ENCODE data around the gene MFGE8.
A peak's percentile ranks its signal among the peaks of the same experiment; 100 is the strongest.

MFGE8 gene

DNA sequence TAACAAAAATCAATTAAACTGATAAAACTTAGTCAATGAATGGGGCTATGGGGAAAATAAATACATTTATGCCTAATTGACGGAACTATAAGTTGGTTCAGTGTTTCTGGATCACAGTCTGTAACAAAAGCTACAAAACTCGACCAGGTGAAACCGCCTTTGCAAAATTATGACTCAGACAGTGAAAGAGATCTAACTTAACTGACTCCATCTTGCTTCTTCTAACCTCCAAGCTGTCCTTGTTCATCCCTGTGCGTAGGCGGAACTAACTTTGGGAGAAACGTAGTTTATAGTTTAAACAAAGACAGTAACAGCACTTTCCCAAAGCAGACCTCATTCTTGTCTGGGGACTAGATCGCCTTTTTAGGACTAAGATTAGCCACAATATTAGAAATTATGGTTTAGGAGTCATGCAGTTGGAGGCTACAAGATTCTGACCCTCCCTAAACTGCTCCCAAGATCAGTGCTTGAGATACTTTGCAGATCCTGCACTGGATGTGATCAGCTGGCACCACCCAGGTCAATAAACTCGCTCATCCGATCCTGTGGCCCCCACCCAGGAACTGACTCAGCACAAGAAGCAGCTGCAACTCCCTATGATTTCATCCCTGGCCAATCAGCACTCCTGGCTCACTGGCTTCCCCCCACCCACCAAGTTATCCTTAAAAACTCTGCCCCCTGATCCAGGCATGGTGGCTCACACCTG, 7.2 kb upstream of the MFGE8 start:
- H3K4me3 Mint-ChIP-seq: no peak overlapping the region
- peaks cover 38% of the 10 kb centered on the region for H3K4me1 Mint-ChIP-seq
- TF ChIP-seq, protein P1, sequence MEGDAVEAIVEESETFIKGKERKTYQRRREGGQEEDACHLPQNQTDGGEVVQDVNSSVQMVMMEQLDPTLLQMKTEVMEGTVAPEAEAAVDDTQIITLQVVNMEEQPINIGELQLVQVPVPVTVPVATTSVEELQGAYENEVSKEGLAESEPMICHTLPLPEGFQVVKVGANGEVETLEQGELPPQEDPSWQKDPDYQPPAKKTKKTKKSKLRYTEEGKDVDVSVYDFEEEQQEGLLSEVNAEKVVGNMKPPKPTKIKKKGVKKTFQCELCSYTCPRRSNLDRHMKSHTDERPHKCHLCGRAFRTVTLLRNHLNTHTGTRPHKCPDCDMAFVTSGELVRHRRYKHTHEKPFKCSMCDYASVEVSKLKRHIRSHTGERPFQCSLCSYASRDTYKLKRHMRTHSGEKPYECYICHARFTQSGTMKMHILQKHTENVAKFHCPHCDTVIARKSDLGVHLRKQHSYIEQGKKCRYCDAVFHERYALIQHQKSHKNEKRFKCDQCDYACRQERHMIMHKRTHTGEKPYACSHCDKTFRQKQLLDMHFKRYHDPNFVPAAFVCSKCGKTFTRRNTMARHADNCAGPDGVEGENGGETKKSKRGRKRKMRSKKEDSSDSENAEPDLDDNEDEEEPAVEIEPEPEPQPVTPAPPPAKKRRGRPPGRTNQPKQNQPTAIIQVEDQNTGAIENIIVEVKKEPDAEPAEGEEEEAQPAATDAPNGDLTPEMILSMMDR (IDR thresholded peaks at IDR 0.05): no peak
- no peaks in the 10 kb centered on the region for H3K36me3 Mint-ChIP-seq (ENCODE audit: low read depth)
- H3K9me3 Mint-ChIP-seq: peaks cover 18% of the 10 kb centered on the region
- peaks cover 3% of the 10 kb centered on the region for H3K27me3 Mint-ChIP-seq (ENCODE audit: low read depth, poor library complexity)
- peak overlapping the region; percentile 30 for H3K27ac Mint-ChIP-seq
- DNase-seq: no peak

DNA sequence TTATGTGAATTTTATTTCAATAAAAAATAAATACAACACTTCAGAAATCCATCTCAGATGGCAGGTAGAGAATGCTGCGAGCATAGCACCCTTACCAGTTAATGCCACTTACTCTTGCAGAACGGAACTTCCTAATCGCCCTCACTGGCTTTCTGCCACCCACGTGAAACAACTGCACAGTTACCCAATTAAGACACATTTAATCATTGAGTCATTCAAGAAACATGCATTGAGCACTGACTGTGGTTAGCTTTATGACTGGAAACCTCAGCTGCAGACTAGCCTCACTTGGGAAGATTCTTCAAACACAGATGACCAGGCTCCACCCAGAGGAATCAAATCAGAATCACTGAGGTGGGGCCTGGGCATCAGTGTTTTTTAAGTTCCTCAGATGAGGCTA, 5.6 kb upstream of the MFGE8 start:
- H3K4me1 Mint-ChIP-seq: peaks cover 39% of the 10 kb centered on the region

DNA sequence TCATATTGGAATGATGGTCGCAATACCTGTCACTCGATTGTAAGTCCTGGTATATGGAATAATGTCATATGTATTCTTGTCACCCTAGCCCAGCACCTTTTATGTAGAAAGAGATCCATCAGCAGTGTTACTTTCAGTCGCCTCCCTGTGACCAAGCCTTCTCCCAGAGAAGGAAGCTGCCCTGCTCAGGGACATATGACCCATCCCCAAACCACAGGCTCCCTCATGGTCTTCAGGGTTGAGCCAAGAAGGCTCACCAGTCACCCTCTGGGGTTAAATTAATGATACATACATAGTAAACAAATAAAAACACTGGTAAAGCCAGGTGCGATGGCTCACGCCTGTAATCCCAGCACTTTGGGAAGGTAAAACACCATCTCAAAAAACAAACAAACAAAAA, 4.6 kb upstream of the MFGE8 start:
- Mint-ChIP-seq H3K4me1 (peaks cover 34% of the 10 kb centered on the region), H3K27ac (no peak overlapping the region), H3K27me3 (ENCODE audit: low read depth, poor library complexity) (peaks cover 3% of the 10 kb centered on the region), H3K4me3 (no peak overlapping the region), H3K9me3 (peaks cover 7% of the 10 kb centered on the region), H3K36me3 (ENCODE audit: low read depth) (no peaks in the 10 kb centered on the region)
- TF ChIP-seq, protein P1 (IDR thresholded peaks at IDR 0.05): no peak
- no peak for DNase-seq

More for the DNA sequence above, 5.6 kb upstream of the MFGE8 start:
- Mint-ChIP-seq H3K36me3 (ENCODE audit: low read depth) (no peaks in the 10 kb centered on the region), H3K4me3 (no peak overlapping the region), H3K9me3 (peaks cover 9% of the 10 kb centered on the region), H3K27me3 (ENCODE audit: low read depth, poor library complexity) (peaks cover 3% of the 10 kb centered on the region), H3K27ac (no peak overlapping the region)
- DNase-seq: no peak
- TF ChIP-seq, protein P1 (IDR thresholded peaks at IDR 0.05): no peak

DNA sequence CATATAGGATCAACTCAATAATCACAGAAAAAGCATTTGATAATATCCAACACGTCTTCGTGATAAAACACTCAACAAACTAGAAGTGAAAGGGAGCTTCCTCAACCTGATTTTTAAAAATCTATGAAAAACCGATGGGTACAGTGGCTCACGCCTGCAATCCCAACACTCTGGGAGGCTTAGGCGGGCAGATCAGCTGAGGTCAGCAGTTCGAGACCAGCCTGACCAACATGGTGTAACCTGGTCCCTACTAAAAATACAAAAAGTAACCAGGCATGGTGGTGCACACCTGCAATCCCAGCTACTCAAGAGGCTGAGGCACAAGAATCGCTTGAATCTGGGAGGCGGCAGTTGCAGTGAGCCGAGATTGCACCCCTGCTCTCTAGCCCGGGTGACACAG, 2.2 kb upstream of the MFGE8 start:
- TF ChIP-seq, protein P1 (IDR thresholded peaks at IDR 0.05): no peak
- no peak overlapping the region for H3K27ac Mint-ChIP-seq
- no peak overlapping the region for H3K4me3 Mint-ChIP-seq

DNA sequence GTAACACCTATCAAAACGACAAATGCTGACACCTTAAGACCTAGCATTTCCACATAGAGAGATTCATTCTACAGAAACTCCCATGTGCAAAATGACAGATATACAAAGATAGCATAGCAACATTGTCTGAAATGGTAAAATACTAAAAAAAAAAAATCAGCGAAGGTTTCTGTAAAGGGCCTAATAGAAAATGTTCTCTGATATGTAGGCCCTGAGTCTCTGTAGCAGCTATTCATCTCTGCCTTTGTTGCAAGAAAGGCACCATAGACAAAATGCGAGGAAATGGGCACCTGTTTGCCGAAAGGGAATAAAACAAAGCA, 631 bp upstream of the MFGE8 start:
- DNase-seq: no peak
- Mint-ChIP-seq H3K27me3 (ENCODE audit: low read depth, poor library complexity) (peaks cover 3% of the 10 kb centered on the region), H3K27ac (peak overlapping the region; percentile 82), H3K4me1 (peaks cover 49% of the 10 kb centered on the region), H3K36me3 (ENCODE audit: low read depth) (peaks cover 11% of the 10 kb centered on the region), H3K4me3 (peak overlapping the region; percentile 92), H3K9me3 (peaks cover 4% of the 10 kb centered on the region)
- TF ChIP-seq, protein P1 (IDR thresholded peaks at IDR 0.05): no peak

More for the DNA sequence above, 2.2 kb upstream of the MFGE8 start:
- H3K27me3 Mint-ChIP-seq (ENCODE audit: low read depth, poor library complexity): peaks cover 2% of the 10 kb centered on the region
- H3K9me3 Mint-ChIP-seq: peaks cover 4% of the 10 kb centered on the region
- DNase-seq: no peak
- peaks cover 8% of the 10 kb centered on the region for H3K36me3 Mint-ChIP-seq (ENCODE audit: low read depth)
- peaks cover 42% of the 10 kb centered on the region for H3K4me1 Mint-ChIP-seq

DNA sequence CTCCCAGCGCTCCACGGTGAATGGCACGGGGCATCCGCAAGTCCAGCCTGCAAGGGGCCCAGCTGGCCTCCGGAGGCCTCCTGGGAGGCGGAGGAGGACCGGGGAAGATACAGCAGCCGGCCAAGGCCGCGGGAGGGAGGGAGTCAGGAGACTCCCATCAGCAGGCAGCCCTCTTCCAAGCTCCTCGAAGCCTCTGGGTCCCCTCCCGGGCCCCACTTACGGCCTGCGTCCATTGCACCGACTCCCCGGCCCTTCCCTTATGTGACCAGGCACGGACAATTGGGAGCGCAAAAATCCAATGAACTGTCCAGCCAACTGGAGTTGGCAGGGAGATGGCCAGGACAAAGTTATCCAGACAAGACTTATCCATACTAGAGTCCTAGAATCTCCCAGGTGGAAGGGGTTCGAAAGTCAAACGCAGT, 668 bp downstream of the MFGE8 start:
- peak overlapping the region; percentile 92 for H3K4me3 Mint-ChIP-seq
- H3K9me3 Mint-ChIP-seq: peaks cover 1% of the 10 kb centered on the region
- H3K36me3 Mint-ChIP-seq (ENCODE audit: low read depth): peaks cover 20% of the 10 kb centered on the region
- H3K4me1 Mint-ChIP-seq: peaks cover 57% of the 10 kb centered on the region
- DNase-seq: peak; percentile 37
- H3K27me3 Mint-ChIP-seq (ENCODE audit: low read depth, poor library complexity): peaks cover 3% of the 10 kb centered on the region
- peak overlapping the region; percentile 90 for H3K27ac Mint-ChIP-seq
- TF ChIP-seq, protein P1 (IDR thresholded peaks at IDR 0.05): no peak

Data from nephron progenitor cell (in vitro differentiated cells).